Superior temporal gyrus (tissue), 1 donor: ENCODE measurements around the gene JAML.

Source experiments
- DNase-seq: peaks from one replicate; pipeline ENCODE4 v3.0.0-alpha.2; 2016; ENCODE audit errors: extremely low spot score

The JAML gene

GRCh38 chr11:118168751-118169150 is 56.1 kb downstream of the JAML start:
- DNase-seq: no peak

- DNase-seq: no peak
These were observed 56.5 kb downstream of the JAML start for GRCh38 chr11:118168316-118168715.

GRCh38 chr11:118167906-118168305 is 56.9 kb downstream of the JAML start:
- no peak for DNase-seq

DNA sequence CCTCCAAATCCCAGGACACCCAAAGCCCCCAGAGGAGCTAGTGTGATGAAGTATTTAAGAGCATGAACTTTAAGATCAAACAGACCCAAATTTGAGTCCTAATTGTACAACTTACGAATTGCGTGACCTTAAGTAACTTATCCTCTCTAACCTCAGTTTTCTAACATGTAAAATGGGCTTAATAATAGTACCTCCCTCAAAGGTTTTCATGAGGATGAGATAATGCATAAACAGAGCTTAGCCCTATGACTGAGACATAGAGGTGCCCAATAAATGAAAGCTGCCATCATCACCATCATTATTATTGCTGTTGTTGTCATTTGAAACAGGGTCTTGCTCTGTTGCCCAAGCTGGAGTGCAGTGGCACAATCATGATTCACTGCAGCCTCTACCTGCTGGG is 57.6 kb downstream of the JAML start:
- DNase-seq: no peak

GRCh38 chr11:118166641-118167040 is 58.2 kb downstream of the JAML start:
- no peak for DNase-seq

DNA sequence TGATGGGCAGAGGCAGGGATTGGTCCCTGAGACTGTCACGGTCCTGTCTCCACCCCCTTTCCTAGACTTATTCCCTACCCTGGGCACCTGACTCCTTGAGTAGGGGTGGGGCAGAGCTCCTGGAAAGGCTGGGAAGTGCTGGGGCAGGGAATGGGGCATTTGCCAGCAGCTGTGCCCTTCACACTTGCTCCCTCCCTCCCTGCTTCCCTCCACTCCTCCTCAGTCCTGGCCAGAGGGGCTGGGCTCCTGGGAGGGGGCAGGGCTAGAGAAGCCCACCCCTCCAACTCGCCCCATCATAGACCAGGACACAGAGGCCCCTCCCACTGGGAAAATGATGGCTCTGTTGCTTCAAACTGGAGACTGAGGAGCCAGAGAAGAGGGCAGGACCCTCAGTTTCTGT is 59.9 kb downstream of the JAML start:
- DNase-seq: no peak

GRCh38 chr11:118163494-118163893 is 61.3 kb downstream of the JAML start:
- no peak for DNase-seq

- no peak for DNase-seq
These were observed 62.0 kb downstream of the JAML start for GRCh38 chr11:118162846-118163245.

DNA sequence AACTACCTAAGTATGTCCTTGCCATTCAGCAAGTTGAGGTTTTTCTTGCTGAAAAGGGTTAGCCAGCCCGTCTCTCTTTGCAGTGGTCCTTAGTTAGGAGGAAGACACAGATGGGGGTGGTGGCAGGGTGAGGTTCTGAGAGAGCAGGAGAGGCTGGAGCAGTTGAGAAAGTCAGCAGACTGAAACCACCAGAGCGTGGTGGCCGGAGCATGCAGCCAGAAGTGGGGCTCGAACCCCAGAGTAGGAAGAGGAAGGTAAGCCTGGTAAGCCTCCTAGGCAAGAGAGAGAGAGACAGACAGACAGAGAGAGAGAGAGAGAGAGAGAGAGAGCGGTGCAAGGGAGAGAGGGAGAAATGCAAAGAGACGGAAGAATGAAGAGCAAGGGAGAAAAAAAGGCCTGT is 63.0 kb downstream of the JAML start:
- DNase-seq: no peak

GRCh38 chr11:118157186-118157895 is 67.5 kb downstream of the JAML start:
- no peak for DNase-seq

GRCh38 chr11:118156531-118157185 is 68.2 kb downstream of the JAML start:
- no peak for DNase-seq

DNA sequence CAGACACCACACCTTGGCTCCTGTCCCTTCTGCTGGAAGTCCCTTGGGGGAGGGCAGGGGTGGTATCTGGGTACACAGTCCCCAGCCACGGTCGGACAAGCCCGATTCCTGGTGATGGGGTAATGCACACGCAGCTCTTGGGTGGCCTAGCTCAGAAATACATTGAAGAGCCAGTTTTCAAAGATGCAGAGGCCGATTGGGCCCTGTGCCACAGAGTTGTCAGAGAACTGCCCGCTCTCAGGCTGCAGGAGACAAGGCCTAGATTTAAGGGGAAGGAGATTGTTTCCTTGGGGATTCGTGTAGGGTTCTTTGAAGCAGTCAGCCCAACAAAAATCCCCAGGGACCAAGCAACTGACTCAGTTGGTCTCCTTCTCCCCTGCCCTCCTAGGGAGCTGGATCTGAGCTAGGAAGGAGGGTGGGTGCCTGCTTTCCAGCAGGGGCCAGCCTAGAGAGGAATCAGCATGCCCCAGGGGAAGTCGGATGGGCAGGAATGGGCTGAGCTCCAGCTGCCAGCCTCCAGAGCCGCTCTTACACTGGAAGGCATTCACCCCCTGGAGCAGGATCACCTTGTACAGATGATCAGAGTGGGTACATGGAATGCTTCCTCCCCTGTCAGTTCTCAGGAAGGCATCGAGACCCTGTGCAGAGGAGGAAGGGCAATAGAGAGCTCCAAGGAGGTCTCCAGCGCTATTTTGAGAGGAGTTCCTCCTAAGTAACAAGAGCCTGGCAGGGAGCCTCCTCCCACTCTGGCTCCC is 68.9 kb downstream of the JAML start:
- DNase-seq: no peak

- DNase-seq: no peak
These were observed 70.2 kb downstream of the JAML start for GRCh38 chr11:118154641-118155040.

DNA sequence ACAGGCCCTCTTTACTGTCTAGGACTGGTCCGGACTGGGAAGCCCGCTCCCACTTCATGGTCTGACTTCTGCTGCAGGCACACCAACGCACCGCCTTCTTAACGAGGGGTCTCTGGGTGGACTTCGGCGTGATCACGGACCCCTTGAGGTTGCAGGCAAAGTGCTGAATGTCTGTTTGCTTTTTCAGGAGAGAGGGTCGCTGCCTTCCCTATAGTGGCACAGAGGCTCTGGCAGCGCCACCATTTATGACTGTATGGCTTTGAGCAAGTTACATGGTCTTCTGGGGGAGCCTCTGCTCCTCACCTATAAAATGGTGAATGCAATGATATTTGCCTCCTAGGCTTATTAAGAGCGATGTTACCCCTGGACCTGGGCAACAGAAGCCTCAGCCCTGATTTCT is 70.8 kb downstream of the JAML start:
- no peak for DNase-seq

DNA sequence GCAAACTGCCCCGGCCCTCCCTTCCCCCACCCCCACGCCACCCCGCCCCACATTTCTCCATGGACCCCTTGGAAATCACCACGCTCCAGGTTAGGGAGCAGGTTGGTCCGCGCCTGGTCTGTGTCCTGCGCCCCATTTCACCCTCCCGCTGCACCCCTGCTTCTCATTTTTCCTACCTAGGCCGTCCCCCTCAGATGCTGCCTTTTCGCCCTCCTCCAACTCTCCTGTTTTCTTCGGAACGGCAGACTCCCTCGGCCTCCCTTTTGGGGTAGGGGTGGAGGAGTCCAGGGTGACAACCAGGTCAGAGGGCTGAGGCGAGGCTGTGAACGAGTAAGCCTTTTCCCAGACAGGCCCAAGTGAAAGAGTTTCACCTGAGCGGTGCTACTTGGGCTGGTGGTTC is 71.3 kb downstream of the JAML start:
- no peak for DNase-seq

DNA sequence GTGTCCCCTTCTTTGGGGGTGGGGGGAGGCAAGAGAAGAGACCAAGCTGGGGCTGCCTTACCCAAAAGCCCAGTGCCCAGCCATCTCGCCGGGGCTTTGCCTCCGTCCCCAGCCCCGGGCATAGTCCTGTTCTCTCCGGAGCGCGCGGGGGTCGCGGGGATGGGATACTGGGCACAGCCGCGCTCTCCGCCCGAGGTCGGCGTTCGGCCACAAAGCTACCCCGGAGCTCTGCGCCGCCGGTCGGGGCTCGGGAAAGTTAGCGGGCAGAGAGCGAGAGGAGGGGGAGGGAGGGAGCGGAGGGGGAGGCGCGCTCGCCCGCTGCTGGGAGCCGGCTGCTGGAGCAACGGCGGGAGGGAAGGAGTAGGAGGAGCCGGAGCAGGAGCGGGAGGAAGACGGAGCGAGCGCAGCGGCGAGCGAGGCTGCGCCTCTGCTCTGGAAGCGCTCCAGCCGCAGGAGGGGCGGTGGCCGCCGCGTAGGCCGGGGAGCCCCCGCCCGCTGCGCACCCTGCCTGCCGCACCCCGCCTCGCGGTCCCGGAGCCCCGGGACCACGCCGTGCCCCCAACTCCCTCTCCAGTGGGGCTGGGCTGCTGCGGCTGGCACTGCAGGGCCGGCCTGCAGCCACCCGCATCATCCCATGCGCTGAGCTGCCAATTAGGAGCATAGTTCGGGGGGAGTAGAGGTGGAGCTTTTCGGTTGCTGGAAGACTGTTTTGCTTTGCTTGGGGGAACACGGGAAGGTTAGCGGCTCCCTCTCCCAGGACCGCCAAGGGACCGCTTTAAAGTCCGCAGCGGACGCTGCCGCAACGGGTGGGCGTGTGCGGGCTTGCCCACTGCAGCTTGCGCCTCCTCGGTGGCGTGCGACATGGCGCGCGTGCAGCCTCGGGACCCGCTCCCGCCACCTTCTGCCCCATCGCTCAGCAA is 72.0 kb downstream of the JAML start, which contains the start of gene SCN4B:
TSS of gene SCN4B (minus strand) at position 272 of the 920 bp plus-strand sequence. CDS start at position 122, 150 bp downstream.
- peak; percentile 48 for DNase-seq

- no peak for DNase-seq
These were observed 72.7 kb downstream of the JAML start for GRCh38 chr11:118152020-118152551.

DNA sequence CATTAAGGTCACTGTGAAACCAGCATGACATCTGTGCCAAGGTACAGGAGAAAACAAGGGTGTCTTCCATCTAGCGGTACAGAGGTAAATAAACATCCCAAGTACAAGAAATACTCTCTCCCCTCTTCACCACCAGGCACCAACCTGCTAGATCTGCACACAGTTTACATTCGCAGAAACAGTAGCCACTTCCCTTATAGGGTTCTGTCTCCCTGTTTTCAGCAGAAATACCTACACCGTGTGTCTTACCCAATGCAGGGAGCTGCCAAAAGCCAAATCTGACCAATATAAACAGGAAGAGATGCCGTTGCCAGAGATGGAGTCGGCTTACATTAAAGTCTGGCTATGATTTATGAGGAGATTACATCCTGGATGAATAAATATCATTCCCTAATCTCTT is 73.4 kb downstream of the JAML start:
- no peak for DNase-seq

DNA sequence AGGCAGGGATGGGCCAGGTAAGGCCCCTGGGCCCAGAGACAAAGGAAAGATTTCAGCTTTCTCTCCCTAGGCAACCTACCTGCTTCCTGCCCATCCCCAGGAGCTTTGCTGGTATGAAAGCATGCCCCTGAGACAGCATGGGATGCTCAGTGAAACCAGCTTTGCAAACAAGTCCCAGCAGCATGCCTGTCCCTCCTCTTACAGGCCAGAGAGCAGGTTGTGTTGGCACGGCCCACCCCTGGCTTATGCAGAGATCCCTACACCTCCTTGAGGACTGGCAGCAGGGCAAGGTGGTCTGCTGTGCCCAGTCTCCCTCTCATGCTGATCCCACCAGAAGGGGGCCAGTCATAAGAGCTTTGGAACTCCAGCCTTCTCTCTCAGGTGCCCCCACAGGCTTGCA is 75.3 kb downstream of the JAML start:
- DNase-seq: no peak

GRCh38 chr11:118148856-118149255 is 76.0 kb downstream of the JAML start:
- no peak for DNase-seq

DNA sequence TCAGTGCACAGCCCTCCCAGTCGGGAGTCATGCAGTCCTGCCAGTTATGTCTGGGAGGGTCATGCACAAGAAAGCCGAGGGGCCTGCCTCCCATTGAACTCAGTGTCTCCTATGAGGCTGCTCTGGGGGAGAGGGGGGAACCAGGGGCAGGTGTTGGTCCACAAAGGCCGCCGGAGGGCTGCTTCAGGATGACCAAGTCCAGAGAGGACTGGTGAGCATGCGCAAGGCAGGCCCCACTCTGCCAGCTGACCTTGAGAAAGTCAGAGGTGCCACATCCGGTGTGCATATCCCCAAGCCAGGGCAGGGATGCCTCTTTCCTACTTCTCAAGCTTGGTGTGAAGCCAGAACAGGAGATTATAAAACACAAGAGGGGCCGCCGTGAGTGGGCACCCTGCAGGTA is 76.6 kb downstream of the JAML start:
- no peak for DNase-seq
